K562 (cell line): ENCODE measurements around the gene SPIRE1. TPM values are rescaled to one million over a fixed set of nuclear protein-coding genes. Genes with fewer than 3 reads are reported as not detected.

ENCODE experiments used
- FOXK2 ChIP-seq, 2 experiments: fragments of 450-650 bp; IDR thresholded peaks in 1 of 2; conservative IDR thresholded peaks in 1 of 2; 2 replicates each; pipeline ENCODE4 v1.6.1; 2016; ENCODE audit warnings: low read depth in 2 of 2, mild to moderate bottlenecking in 1 of 2
- LARP7 ChIP-seq: fragments of 450-650 bp; IDR thresholded peaks from 2 replicates; pipeline ENCODE4 v1.6.1; 2016
- MTA3 ChIP-seq: fragments of 450-650 bp; formaldehyde crosslinking; IDR thresholded peaks from 2 replicates; pipeline ENCODE4 v1.6.1; 2017; ENCODE audit warnings: mild to moderate bottlenecking, borderline replicate concordance
- POLR2H ChIP-seq: IDR thresholded peaks from 2 replicates; pipeline ENCODE4 v1.6.1; 2016; ENCODE audit warnings: missing genetic modification characterization, low read depth, mild to moderate bottlenecking, control low read depth, missing compliant biosample characterization, moderate library complexity
- PRPF4 ChIP-seq: fragments of 200-400 bp; formaldehyde crosslinking; IDR thresholded peaks from one replicate; pipeline ENCODE4 v1.6.1; 2017; ENCODE audit warnings: low read length, low read depth, mild to moderate bottlenecking; ENCODE audit not compliant: insufficient read depth, poor library complexity, severe bottlenecking
- RAD21 ChIP-seq, 2 experiments: fragments of 250-450 bp in 1 of 2; fragments of 450-650 bp in 1 of 2; sonication (Bioruptor Pico) in 1 of 2; formaldehyde crosslinking in 1 of 2; IDR thresholded peaks in 1 of 2; conservative IDR thresholded peaks in 1 of 2; 2 replicates each; pipeline versions ENCODE4 v1.4.0 to v1.8.0; 2020 to 2022; ENCODE audit warnings: mild to moderate bottlenecking in 2 of 2, moderate library complexity in 1 of 2
- STAT5B ChIP-seq: fragments of 250-450 bp; sonication (Bioruptor Pico); IDR thresholded peaks from 2 replicates; pipeline ENCODE4 v1.8.0; 2021; ENCODE audit warnings: mild to moderate bottlenecking, inconsistent platforms
- ZNF124 ChIP-seq: sonication (generic); formaldehyde crosslinking; IDR thresholded peaks from 2 replicates; pipeline ENCODE4 v1.8.1; 2022; ENCODE audit warnings: missing genetic modification reagents
- ZNF551 ChIP-seq: fragments of 250-450 bp; sonication (Bioruptor Pico); IDR thresholded peaks from 2 replicates; pipeline ENCODE4 v1.5.0; 2021; ENCODE audit warnings: mild to moderate bottlenecking, moderate library complexity
- ZNF57 ChIP-seq: fragments of 450-650 bp; formaldehyde crosslinking; IDR thresholded peaks from 2 replicates; pipeline ENCODE4 v1.4.0; 2020; ENCODE audit warnings: mild to moderate bottlenecking, moderate library complexity
- ZNF79 ChIP-seq: fragments of 250-450 bp; sonication (Bioruptor Pico); IDR thresholded peaks from 2 replicates; pipeline ENCODE4 v1.4.0; 2020; ENCODE audit warnings: low read depth, mild to moderate bottlenecking, moderate library complexity
- polyA plus RNA-seq, 8 experiments: library from polyadenylated mRNA; depleted of rRNA in 4 of 8; stranded (reverse) in 5 of 8; unstranded in 3 of 8; fragments of >200 nt; fragmentation: Nextera tagmentation in 2 of 8; fragmentation: Illumina TruSeq in 1 of 8; extraction: Ambion mirVana in 2 of 8; extraction: Trizol in 1 of 8; gene quantifications; 2 replicates each; pipeline versions ENCODE4 v1.2.1 to v1.2.3, GENCODE V29; 2011 to 2014; ENCODE audit warnings: inconsistent platforms in 1 of 8, missing spikeins in 1 of 8
- total RNA-seq, 7 experiments: library from RNA; depleted of rRNA in 6 of 7; stranded (reverse); fragments of >200 nt in 6 of 7; fragmentation: Illumina TruSeq in 2 of 7; extraction: Trizol in 2 of 7; gene quantifications; 2 replicates each; pipeline versions ENCODE4 v1.2.1 to v1.2.3, GENCODE V29; 2011 to 2021; ENCODE audit warnings: low replicate concordance in 1 of 7
- TF ChIP-seq, protein P1 (sequence below), 3 experiments: IDR thresholded peaks in 2 of 3; conservative IDR thresholded peaks in 1 of 3; 2 replicates each; pipeline ENCODE4 v1.5.1; 2011 to 2012; ENCODE audit warnings: low read length in 3 of 3, mild to moderate bottlenecking in 3 of 3, control low read depth in 2 of 3, improper control_type of control experiment in 1 of 3, inconsistent platforms in 1 of 3, low read depth in 1 of 3, mixed read lengths in 1 of 3, moderate library complexity in 1 of 3; ENCODE audit not compliant: insufficient read depth in 2 of 3
- TF ChIP-seq, protein P2 (sequence below): IDR thresholded peaks from 2 replicates; pipeline ENCODE4 v1.6.1; 2014; ENCODE audit warnings: antibody characterized with exemption
- TF ChIP-seq, protein P3 (sequence below), 2 experiments: fragments of 450-650 bp in 1 of 2; sonication (generic) in 1 of 2; formaldehyde crosslinking in 1 of 2; IDR thresholded peaks in 1 of 2; conservative IDR thresholded peaks in 1 of 2; 2 replicates each; pipeline versions ENCODE4 v1.6.1 to v1.8.1; 2016 to 2023; ENCODE audit warnings: mild to moderate bottlenecking in 2 of 2, moderate library complexity in 2 of 2, inconsistent platforms in 1 of 2, missing genetic modification reagents in 1 of 2

The SPIRE1 gene
- total and polyA plus RNA-seq, 9 of the 15 experiments (the other 6 are each of a cell fraction or from before 2014, with no cell fraction given), result 2.9 to 14.0 (median 10.2) TPM

DNA sequence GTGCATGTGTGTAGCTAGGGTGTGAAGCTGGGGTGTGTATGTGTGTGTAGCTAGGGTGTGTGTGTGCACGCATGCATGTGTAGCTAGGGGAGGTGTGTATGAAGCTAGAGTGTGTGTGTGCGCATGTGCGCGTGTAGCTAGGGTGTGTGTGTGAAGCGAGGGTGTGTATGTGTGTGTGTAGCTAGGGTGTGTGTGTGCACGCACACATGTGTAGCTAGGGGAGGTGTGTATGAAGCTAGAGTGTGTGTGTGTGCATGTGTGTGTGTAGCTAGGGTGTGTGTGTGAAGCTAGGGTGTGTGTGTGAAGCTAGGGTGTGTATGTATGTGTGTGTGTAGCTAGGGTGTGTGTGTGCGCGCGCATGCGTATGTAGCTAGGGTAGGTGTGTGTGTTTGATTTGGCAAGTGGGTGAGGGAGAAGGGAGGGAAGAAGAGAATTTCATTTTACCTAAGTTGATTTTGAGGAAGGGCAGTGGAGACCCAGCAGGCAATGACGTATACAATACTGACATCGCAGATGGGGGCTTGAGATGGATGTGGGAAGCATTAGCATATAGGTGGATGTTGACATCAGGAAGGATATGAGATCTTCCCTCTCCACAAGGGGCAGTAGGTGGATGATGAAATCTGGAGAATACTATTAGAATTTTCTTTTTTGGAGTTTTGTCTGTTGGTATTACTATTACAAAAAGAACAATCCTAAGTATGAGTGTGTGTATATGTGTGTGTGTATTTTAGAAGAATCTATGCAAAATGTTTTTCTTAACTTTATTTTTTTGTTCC, 179.4 kb downstream of the SPIRE1 start (continued):
- TF ChIP-seq, protein P1, sequence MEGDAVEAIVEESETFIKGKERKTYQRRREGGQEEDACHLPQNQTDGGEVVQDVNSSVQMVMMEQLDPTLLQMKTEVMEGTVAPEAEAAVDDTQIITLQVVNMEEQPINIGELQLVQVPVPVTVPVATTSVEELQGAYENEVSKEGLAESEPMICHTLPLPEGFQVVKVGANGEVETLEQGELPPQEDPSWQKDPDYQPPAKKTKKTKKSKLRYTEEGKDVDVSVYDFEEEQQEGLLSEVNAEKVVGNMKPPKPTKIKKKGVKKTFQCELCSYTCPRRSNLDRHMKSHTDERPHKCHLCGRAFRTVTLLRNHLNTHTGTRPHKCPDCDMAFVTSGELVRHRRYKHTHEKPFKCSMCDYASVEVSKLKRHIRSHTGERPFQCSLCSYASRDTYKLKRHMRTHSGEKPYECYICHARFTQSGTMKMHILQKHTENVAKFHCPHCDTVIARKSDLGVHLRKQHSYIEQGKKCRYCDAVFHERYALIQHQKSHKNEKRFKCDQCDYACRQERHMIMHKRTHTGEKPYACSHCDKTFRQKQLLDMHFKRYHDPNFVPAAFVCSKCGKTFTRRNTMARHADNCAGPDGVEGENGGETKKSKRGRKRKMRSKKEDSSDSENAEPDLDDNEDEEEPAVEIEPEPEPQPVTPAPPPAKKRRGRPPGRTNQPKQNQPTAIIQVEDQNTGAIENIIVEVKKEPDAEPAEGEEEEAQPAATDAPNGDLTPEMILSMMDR (IDR thresholded peaks at IDR 0.05 in 2 of 3, conservative IDR thresholded peaks at IDR 0.05 in 1 of 3; ENCODE audit: insufficient read depth in 2 of 3, low read depth in 1 of 3, low read length in 3 of 3), result peak in 1 of 3 experiments; percentile 20; a peak in 2 of 6 replicates
- no peak for TF ChIP-seq MTA3
- TF ChIP-seq FOXK2 (conservative IDR thresholded peaks at IDR 0.05 in 1 of 2, IDR thresholded peaks at IDR 0.05 in 1 of 2; ENCODE audit: low read depth in 2 of 2), result 0 out of 4 replicates have a peak, but pooled peaks have one; percentile 24 to 40
- TF ChIP-seq POLR2H, result no peak
- TF ChIP-seq ZNF79 (CRISPR knock-in tag), result no peak
- no peak for TF ChIP-seq ZNF57 (CRISPR knock-in tag)
- no peak for TF ChIP-seq STAT5B
- TF ChIP-seq, protein P2, sequence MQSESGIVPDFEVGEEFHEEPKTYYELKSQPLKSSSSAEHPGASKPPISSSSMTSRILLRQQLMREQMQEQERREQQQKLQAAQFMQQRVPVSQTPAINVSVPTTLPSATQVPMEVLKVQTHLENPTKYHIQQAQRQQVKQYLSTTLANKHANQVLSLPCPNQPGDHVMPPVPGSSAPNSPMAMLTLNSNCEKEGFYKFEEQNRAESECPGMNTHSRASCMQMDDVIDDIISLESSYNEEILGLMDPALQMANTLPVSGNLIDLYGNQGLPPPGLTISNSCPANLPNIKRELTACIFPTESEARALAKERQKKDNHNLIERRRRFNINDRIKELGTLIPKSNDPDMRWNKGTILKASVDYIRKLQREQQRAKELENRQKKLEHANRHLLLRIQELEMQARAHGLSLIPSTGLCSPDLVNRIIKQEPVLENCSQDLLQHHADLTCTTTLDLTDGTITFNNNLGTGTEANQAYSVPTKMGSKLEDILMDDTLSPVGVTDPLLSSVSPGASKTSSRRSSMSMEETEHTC, result no peak
- TF ChIP-seq LARP7, result peak; percentile 69; the same call in 1 of the 2 replicates
- no peak for TF ChIP-seq PRPF4
- TF ChIP-seq, protein P3, sequence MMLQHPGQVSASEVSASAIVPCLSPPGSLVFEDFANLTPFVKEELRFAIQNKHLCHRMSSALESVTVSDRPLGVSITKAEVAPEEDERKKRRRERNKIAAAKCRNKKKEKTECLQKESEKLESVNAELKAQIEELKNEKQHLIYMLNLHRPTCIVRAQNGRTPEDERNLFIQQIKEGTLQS (IDR thresholded peaks at IDR 0.05), result peak; percentile 75
- TF ChIP-seq, protein P3 (CRISPR knock-in tag; conservative IDR thresholded peaks at IDR 0.05), result no peak
- TF ChIP-seq RAD21 (CRISPR knock-in tag; conservative IDR thresholded peaks at IDR 0.05 in 1 of 2, IDR thresholded peaks at IDR 0.05 in 1 of 2), result 0 out of 4 replicates have a peak, but pooled peaks of 1 of the 2 experiments have one; percentile 6
- TF ChIP-seq ZNF124 (CRISPR knock-in tag), result no peak
- TF ChIP-seq ZNF551 (CRISPR knock-in tag), result no peak
